GM18873 (cell line): ENCODE results near the gene KRT82.
"Not testable (repeated sequence)": the region's sequence is repeated elsewhere in the genome, so short reads cannot be mapped to it uniquely, and the experiment has no call there.

Experiments used
- ATAC-seq: cut with Tn5 transposase; IDR thresholded peaks from one replicate; pipeline ENCODE4 v1.9.1; 2021; ENCODE audit warnings: mild to moderate bottlenecking, moderate library complexity, moderate number of reproducible peaks; ENCODE audit not compliant: unreplicated experiment, low FRiP score

KRT82 gene

GRCh38 chr12:52405922-52406385, at the start of gene KRT82:
Gene KRT82, minus strand, starts transcription at chr12:52406335. Its CDS starts 58 bp downstream, at chr12:52406277.
- ATAC-seq = no peak

GRCh38 chr12:52455821-52456220, 49.7 kb upstream of the KRT82 start:
- ATAC-seq = no peak

- no peak for ATAC-seq
Measured at GRCh38 chr12:52454411-52455201, 48.5 kb upstream of the KRT82 start.

- ATAC-seq = no peak
Measured at GRCh38 chr12:52452101-52452500, 46.0 kb upstream of the KRT82 start, which contains the start of gene KRT6B. Gene KRT6B, minus strand, starts transcription at chr12:52452146. Its CDS starts 68 bp downstream, at chr12:52452078.

- ATAC-seq = no peak
Measured at GRCh38 chr12:52448228-52448627, 42.1 kb upstream of the KRT82 start.

- ATAC-seq = not testable (repeated sequence)
Measured at GRCh38 chr12:52447196-52447595, 41.1 kb upstream of the KRT82 start.

- no peak for ATAC-seq
Measured at GRCh38 chr12:52446367-52447045, 40.4 kb upstream of the KRT82 start.

GRCh38 chr12:52445876-52446275, 39.7 kb upstream of the KRT82 start:
- ATAC-seq = no peak

GRCh38 chr12:52444647-52445595, 38.8 kb upstream of the KRT82 start:
- ATAC-seq = no peak

GRCh38 chr12:52443966-52444365, 37.8 kb upstream of the KRT82 start:
- no peak for ATAC-seq

GRCh38 chr12:52442600-52443061, 36.5 kb upstream of the KRT82 start:
- ATAC-seq = no peak

GRCh38 chr12:52441320-52441911, 35.3 kb upstream of the KRT82 start:
- ATAC-seq = no peak

GRCh38 chr12:52440821-52441319, 34.7 kb upstream of the KRT82 start:
- no peak for ATAC-seq

GRCh38 chr12:52439845-52440244, 33.7 kb upstream of the KRT82 start:
- no peak for ATAC-seq

GRCh38 chr12:52439420-52439819, 33.3 kb upstream of the KRT82 start:
- ATAC-seq = no peak

GRCh38 chr12:52438305-52439301, 32.5 kb upstream of the KRT82 start:
- no peak for ATAC-seq

- ATAC-seq = no peak
Measured at GRCh38 chr12:52437508-52437907, 31.4 kb upstream of the KRT82 start.

GRCh38 chr12:52436828-52437474, 30.8 kb upstream of the KRT82 start:
- no peak for ATAC-seq
